Measurements from ENCODE around the gene PRSS27.

PRSS27 gene

GRCh38 chr16:2710711-2711231, 9.3 kb downstream of the PRSS27 start:
- Histone ChIP-seq H3K27ac (ENCODE audit: extremely low read depth, low read depth, low read length) (no peak overlapping the region), H3K4me3 (ENCODE audit: low read depth, low read length) (no peak overlapping the region), H3K36me3 (ENCODE audit: control insufficient read depth in 2 of 2, insufficient read depth in 1 of 2, low read length in 2 of 2) (peaks cover 0 to 41% of the 10 kb centered on the region in 2 experiments; a peak in 1 of 3 replicates), H3K4me1 (ENCODE audit: control insufficient read depth, insufficient read depth, low read length) (no peaks in the 10 kb centered on the region), H3K9me3 (ENCODE audit: control insufficient read depth, insufficient read depth, low read depth, low read length) (no peaks in the 10 kb centered on the region)
- ChIA-PET CTCF (interaction anchor here (0.6 kb wide), 1 partner anchor 120 kb away, joined by 4 read pairs; no protein-coding TSS in a partner anchor), POLR2A (interaction anchor here (0.5 kb wide), 1 partner anchor 36 kb away, joined by 3 read pairs; no protein-coding TSS in a partner anchor)
- TF ChIP-seq SCRT2 (tag by site-specific recombination; IDR thresholded peaks at IDR 0.05) (peak; percentile 62; the same call in 1 of the 2 replicates), GLI4 (tag by site-specific recombination; IDR thresholded peaks at IDR 0.05) (no peak), KLF17 (tag by site-specific recombination; IDR thresholded peaks at IDR 0.05) (no peak), KLF9 (tag by site-specific recombination; IDR thresholded peaks at IDR 0.05; ENCODE audit: low read depth) (peak; percentile 50; the same call in 1 of the 2 replicates), REST (tag by site-specific recombination; IDR thresholded peaks at IDR 0.05) (no peak), ZBTB7A (tag by site-specific recombination; IDR thresholded peaks at IDR 0.05; ENCODE audit: low read depth) (0 out of 2 replicates have a peak, but pooled peaks have one; percentile 59), ZNF2 (tag by site-specific recombination; IDR thresholded peaks at IDR 0.05) (0 out of 2 replicates have a peak, but pooled peaks have one; percentile 42), ZNF311 (tag by site-specific recombination; IDR thresholded peaks at IDR 0.05; ENCODE audit: borderline replicate concordance) (0 out of 2 replicates have a peak, but pooled peaks have one; percentile 50), ZNF350 (tag by site-specific recombination; IDR thresholded peaks at IDR 0.05) (no peak), ZNF560 (tag by site-specific recombination; IDR thresholded peaks at IDR 0.05; ENCODE audit: borderline replicate concordance) (no peak), ZNF473 (tag by site-specific recombination; IDR thresholded peaks at IDR 0.05) (0 out of 2 replicates have a peak, but pooled peaks have one; percentile 9), ZNF639 (tag by site-specific recombination; IDR thresholded peaks at IDR 0.05) (no peak), ZNF335 (tag by site-specific recombination; conservative IDR thresholded peaks at IDR 0.05) (no peak), HIC1 (tag by site-specific recombination; IDR thresholded peaks at IDR 0.05) (peak; percentile 93), SP7 (tag by site-specific recombination; IDR thresholded peaks at IDR 0.05) (no peak), ZFHX2 (tag by site-specific recombination; conservative IDR thresholded peaks at IDR 0.05) (peak; percentile 69), WT1 (tag by site-specific recombination; IDR thresholded peaks at IDR 0.05) (no peak), BCL11B (tag by site-specific recombination; IDR thresholded peaks at IDR 0.05; ENCODE audit: low read depth) (no peak), ZBTB8A (tag by site-specific recombination; IDR thresholded peaks at IDR 0.05) (no peak), ZNF791 (tag by site-specific recombination; IDR thresholded peaks at IDR 0.05) (no peak), EGR2 (tag by site-specific recombination; IDR thresholded peaks at IDR 0.05; ENCODE audit: low read depth) (peak; percentile 37; the same call in 1 of the 2 replicates), ZSCAN4 (tag by site-specific recombination; IDR thresholded peaks at IDR 0.05) (peak; percentile 91), ZNF521 (tag by site-specific recombination; IDR thresholded peaks at IDR 0.05) (no peak), ZFP3 (tag by site-specific recombination; IDR thresholded peaks at IDR 0.05; ENCODE audit: low read depth) (no peak), ZNF600 (tag by site-specific recombination; IDR thresholded peaks at IDR 0.05) (peak; percentile 52; the same call in 1 of the 2 replicates)
